SK-N-SH treated with all-trans-retinoic acid at 6 μM for 48 hours (cell line): ENCODE measurements around the gene TNXB.
"Not testable (repeated sequence)": the region's sequence is repeated elsewhere in the genome, so short reads cannot be mapped to it uniquely, and the experiment has no call there.

Source experiments
- CSDC2 ChIP-seq: fragments of 250-450 bp; sonication (Bioruptor Pico); IDR thresholded peaks from 2 replicates; pipeline ENCODE4 v1.5.0; 2020; ENCODE audit warnings: mild to moderate bottlenecking, moderate library complexity
- TCF4 ChIP-seq: fragments of 250-450 bp; sonication (Bioruptor Pico); IDR thresholded peaks from 2 replicates; pipeline ENCODE4 v1.8.0; 2021; ENCODE audit warnings: mild to moderate bottlenecking, moderate library complexity, borderline replicate concordance
- TF ChIP-seq, protein P1 (sequence below): fragments of 250-450 bp; sonication (Bioruptor Pico); IDR thresholded peaks from 2 replicates; pipeline ENCODE4 v1.8.0; 2020; ENCODE audit warnings: mild to moderate bottlenecking, moderate library complexity, borderline replicate concordance

DNA sequence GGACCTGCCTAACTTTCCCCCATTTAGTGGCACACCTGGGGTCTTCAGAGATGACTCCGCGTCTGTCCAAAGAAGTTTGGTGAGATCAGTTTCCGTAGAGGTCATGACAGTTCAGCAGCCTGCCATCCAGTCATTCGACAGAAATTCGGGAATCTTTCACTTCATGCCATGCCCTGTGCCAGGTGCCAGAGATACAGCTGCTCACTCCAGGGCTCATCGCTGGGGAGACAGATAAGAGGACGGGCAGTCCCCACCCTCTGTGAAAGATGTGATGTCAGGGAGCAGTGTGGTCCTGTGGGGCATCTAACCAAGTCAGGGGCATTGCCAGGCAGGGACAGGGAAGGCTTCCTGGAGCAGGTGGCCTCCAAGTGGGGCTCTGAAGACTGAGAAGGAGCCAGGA is 105.8 kb downstream of the TNXB start:
- not testable (repeated sequence) for TF ChIP-seq TCF4; CSDC2 (CRISPR knock-in tag)
- TF ChIP-seq, protein P1, sequence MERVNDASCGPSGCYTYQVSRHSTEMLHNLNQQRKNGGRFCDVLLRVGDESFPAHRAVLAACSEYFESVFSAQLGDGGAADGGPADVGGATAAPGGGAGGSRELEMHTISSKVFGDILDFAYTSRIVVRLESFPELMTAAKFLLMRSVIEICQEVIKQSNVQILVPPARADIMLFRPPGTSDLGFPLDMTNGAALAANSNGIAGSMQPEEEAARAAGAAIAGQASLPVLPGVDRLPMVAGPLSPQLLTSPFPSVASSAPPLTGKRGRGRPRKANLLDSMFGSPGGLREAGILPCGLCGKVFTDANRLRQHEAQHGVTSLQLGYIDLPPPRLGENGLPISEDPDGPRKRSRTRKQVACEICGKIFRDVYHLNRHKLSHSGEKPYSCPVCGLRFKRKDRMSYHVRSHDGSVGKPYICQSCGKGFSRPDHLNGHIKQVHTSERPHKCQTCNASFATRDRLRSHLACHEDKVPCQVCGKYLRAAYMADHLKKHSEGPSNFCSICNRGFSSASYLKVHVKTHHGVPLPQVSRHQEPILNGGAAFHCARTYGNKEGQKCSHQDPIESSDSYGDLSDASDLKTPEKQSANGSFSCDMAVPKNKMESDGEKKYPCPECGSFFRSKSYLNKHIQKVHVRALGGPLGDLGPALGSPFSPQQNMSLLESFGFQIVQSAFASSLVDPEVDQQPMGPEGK, result not testable (repeated sequence)
